GM19468 (cell line): ENCODE measurements around the gene SOWAHA.

Experiments used
- ATAC-seq: cut with Tn5 transposase; IDR thresholded peaks from one replicate; pipeline ENCODE4 v1.9.1; 2021; ENCODE audit warnings: mild to moderate bottlenecking, moderate library complexity, moderate number of reproducible peaks; ENCODE audit not compliant: unreplicated experiment; ENCODE audit errors: extremely low read depth

Gene SOWAHA

DNA sequence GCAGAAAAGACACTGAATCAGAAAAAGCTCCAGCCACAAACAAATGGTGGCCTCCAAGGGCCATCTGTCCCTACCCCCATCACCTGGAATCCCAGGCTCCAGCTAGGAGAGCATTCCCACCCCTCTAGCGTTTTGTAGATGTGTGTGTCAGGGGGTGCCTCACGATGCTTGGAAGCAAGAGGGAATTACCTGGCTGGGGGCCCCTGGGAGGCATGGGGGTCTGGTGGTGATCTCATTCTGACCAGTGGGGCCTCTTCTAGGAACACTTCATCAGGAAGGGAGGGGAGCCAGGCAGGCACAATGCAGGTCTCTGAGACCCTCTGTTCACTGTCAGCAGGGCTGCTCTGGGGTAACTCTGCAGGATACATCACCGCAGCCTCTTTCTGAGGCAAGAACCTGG, 11.3 kb downstream of the SOWAHA start:
- no peak for ATAC-seq

DNA sequence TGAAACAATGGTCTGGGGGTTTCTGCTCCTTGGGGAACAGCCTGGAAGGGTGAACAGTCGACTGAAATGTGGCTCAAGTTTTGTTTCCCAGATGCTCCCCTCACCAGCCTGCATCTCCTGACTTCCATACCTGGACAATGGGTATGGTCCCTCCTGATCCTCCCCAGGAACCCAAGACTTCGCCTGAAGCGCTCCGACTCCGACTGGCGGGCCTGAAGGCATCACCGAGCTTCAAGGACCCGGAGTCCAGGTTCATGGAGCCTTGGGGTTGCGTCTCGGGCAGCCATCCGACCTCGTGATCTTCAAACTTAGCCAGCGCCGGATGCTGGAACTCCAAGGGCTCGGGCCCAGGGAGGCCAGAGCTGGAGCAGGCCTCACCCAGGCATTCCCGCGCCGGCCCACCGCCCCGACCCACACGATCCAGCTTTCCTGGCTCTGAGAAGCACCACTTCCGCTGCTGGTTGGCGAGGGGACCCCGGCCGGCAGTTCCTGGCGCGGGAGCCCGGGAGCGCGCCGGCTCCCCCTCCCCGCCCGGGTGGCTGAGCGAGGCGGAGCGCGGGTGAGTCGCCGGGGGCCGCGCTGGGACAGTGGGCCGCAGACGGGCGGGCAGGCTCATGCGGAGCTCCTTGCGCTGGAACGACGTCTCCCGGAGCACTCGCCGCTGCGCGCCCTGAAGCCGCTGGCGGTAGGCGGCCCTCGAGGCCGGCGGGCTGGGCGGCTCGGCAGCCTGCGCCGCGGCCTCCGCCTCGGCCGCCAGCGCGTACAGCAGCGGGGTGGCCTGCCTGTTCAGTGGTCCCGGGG, 12.1 kb downstream of the SOWAHA start:
- ATAC-seq, result no peak

DNA sequence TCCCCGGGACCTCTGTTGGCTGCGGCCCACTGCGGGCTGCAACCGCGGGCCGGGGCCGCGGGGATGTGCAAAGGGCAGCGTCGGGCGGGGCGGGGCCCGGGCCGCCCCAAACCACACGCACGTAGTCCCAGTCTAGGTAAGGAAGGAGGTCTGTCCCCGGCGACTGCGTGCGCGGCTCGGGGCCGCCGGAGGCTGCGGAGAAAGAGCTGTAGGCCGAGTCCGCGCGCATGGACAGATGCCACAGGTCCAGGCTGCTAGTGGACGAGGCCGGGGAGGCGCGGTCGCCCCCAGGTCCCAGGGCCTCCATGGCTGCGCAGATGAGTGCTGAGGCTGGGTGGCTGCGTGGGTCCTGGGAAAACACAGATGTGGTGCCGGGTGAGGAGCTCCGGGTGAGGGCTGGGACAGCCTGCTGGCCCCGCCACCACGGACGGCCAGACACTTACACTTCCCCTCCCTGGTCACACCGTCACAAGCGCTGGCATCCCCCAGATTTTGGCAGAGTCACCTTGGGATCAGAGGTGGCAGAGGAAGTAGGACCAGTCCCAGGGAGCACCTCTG, 12.8 kb downstream of the SOWAHA start:
- ATAC-seq, result no peak

DNA sequence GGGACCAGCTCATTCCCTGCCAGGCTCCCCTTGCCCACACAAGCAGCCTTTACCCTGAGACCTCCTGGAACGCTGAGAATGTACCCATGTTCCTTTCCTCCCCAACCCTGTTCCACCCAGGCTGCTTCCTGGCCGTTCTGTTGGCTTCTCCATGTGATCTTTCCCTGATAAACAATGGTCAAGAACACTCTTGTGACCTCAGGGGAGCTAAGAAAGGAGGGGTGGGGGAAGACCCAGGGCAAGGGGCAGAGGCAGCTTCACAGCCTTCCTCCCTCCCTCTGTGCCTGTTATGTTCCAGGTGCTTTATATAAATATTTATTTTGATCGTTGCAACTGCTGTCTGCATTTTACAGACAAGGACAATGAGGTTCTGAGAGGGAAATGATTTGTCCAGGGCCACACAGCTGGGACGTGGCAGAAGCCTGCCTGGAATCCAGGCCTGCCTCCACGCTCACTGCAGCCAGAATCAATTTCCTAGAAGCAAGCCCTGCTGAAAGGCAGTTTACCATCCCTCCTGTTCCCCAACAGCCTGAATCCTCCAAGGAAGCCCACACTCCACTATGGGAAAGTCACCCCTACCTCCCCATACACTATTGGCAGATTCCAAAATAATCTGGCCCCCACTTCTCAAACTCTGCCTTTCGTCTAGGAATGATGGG, 13.5 kb downstream of the SOWAHA start:
- ATAC-seq, result no peak

DNA sequence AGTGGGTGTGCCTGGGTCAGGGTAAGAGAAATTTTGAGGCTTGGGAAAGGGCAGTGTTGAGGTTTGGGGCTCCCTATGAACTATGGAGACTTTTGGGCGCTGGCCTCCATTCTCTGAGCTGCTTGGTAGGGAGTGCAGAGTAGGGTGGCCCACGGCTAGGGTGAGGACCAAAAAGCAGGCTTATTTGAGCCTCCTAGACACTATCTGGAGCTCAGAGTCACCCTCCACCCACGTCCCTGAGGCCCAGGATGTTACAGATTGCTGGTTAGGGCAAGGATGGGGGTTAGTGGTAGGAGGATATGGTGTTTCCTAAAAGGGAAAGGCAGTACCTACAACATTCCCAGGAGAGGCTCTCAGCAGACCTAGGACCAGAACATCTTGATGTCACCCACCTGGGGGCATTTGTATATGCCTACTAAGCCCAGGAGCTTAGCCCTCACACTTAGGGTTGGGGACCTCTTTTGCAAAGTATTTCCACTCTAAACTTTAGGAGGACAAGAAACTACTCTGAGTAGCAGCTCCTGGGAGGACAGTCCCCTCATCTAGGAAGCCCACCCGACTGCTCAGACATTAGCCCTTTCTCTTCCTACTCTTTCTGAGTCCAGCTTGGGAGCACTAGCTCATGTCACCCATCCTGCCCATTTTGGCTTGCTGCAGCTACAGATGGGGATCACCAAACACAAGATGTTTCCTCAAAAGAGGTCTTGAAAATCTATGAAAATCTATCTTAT, 15.0 kb downstream of the SOWAHA start:
- no peak for ATAC-seq

DNA sequence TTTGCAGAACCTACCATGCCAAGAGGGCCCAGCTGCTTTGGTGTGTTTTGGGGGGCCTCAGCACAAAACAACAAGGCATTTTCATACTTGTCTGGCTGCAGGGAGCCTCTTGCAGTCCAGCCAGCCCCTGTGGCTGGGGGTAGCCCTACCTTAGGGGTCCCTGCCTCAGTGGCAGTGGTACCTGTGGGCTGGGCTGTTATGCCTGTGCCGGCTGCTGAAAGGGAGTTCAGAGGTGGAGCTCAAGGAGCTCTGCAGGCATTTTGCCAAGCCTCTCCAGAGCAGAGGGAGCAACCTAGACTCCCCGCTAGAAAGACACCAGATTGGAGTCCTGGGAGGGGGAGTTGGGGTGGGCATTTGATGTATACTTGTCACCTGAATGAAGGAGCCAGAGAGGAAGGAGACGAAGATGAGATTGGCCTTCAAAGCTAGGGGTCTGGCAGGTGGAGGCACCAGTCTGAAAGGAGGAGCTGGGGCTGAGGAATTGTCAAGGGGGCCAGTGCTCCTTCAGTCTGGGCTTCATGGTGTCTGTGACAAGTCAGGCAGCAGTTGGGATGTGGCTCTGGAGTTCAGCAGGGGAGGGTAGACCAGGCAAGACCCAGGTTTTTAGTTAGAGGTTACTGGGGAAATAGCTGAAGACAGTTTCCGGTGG, 15.9 kb downstream of the SOWAHA start:
- ATAC-seq, result no peak

DNA sequence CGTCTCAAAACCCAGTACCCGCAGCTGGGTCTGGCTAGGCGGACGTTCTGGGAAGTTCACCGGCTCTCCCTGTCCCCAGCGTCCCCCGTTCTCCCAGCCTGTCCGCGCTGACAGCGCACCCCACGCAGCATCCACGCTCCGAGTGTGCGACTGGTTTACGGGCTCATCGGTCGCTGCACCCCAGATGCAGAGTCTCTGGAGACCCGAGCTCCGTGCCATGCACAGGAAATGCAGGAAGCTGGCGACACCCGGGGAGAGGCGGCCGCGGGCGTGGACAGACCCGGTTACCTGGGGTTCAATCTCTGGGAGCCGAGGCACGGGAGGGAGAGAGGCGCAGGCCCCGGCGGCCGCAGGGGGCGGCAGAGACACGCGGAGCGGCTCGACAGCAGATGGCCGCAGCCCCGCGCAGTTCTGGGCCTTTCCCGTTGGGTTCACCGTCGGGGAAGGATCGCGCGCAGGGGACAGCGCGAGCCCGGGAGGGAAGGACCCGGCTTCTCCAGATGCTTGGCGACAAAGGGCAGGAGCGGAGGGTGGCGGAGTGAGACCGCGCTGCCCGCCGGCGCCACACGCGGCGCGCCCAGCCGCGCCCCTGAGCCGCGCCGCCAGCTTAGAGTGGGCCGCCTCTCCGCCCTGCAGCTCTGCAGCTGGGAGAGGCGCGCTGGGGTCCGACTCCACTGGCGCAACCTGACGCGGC, 16.8 kb downstream of the SOWAHA start:
- ATAC-seq, result peak; percentile 71

DNA sequence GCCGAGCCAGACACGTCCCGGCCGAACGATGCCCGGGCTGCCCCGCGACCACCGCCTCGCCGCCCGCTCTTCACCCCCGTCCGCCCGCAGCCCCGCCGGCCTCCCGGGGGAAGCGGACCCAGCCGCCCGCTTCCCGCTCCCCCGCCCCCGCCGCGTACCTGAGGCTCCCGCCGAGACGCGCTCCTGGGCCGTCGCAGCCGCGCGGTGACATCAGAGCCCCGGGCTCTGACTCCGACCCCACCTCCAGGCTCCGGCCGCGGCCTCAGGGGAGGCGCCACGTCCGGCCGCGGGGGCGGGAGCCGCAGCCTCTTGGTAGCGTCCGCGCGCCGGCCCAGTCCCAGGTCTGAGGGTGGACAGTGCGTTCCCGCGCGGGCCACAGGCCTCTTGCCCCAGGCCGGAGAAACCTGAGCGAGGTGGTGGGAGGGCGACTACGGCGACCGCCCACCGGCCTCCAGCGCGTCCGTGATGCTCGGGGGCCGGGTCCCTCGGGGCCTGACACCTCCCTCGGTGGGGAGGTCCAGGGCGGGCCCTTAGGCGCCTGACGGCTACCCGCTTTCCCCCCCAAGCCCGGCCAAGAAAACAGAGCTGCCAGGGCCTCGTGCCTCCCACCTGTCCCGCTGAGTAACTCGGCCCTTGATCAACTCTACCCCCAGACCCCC, 17.5 kb downstream of the SOWAHA start, which contains the start of gene SHROOM1:
Gene SHROOM1, minus strand, starts transcription at position 212 of the 659 bp plus-strand sequence. CDS start 4,507 bp downstream, outside the sequence.
- no peak for ATAC-seq

DNA sequence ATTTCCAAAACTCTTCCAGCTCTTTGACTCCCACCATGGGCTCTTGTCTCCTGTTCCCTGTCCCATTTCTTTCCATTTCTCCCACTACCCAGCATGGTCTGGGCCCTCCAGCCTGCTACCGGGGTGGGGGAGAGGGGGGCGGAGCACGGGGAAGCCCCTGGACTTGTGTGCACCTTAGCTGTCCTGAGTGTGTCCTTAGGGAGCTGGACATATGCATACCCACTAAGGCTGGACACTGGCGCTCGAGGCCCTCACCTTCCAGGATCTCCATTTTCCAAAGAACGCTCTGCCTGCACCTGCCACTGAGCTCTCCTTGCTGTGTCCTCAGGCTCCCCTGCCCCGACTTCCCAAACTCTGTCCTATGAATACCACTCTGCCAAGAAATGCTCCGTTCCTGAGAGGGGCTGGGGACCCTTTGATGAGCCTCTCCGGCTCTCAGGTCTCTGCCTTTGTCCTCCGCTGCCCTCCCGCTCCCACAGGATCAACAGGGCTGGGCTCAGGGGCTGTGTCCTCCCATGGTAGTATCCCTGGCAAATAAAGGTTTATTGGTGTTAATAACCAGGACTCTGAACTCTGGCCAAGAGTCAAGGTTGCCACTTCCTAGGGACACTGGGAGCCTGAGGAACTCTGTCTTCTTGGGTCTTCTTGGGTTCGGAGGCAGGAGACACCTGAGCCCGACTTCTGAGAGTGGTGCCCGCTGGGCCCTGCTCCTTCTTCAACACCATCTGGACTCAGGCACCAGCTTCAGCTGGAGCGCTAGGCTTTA, 18.2 kb downstream of the SOWAHA start:
- ATAC-seq, result no peak

DNA sequence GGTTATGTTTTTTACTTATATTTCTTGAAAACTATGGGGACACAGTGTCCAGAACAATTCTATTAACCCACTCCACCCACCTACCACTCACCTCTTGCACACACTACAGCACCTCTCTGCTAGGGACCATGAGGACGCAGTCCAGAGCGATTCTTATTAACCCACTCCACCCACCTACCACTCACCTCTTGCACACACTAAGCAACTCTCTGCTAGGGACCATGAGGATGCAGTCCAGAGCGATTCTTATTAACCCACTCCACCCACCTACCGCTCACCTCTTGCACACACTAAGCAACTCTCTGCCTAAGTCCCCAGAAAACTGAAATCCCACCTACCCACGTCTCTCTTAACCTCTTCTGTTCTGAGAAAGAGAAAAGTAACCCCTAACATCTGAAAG, 19.5 kb downstream of the SOWAHA start:
- ATAC-seq, result no peak

DNA sequence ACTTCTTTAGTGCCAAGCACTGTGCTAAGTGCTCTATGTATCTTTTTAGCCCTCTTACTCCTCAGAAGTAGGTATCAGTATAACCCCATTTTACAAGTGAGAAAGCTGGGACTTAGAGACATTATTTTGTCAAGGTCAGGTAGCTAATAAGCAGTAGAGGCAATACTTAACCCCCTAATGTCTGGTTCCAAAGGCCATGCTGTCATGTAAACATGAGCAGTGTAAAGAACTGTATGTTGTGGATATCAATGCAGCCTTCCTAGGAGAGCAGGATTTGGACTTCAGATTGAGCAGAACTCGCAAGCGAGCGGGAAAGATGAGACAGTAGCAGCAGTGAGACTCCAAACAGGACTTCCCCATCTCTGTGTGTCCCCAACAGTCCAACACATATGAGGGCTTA, 21.0 kb downstream of the SOWAHA start:
- ATAC-seq, result no peak

DNA sequence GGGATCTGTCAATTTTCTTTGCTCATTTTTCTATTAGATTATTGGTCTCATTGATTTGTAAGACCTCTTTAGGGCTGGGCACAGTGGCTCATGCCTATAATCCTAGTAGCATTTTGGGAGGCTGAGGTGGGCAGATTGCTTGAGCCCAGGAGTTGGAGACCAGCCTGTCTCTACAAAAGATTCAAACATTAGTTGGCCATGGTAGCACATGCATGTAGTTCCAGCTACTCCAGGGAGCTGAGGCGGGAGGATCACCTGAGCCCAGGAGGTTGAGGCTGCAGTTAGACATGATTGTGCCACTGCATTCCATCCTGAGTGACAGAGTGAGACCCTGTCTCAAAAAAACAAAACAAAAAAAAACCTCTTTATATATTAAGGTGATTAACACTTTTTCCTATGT, 23.8 kb downstream of the SOWAHA start:
- no peak for ATAC-seq

DNA sequence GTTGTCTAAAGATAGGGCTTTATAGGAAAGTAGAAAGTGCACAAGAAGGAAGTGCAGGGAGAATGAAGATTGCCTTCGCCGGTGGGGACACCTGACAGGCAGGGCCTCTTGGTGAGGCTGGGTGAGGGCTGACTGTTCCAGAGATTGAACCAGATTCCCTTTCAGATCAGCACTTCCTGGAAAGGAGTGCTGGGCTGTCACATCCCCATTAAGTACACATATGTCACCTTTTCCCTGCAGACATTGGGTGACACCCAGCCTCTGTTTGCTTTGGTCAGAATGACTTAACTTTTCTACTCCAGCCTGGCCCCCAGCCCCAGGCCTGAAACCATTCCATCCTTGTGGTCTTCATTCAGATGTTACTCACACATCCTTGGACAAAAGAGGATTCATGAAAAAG, 24.8 kb downstream of the SOWAHA start:
- no peak for ATAC-seq

DNA sequence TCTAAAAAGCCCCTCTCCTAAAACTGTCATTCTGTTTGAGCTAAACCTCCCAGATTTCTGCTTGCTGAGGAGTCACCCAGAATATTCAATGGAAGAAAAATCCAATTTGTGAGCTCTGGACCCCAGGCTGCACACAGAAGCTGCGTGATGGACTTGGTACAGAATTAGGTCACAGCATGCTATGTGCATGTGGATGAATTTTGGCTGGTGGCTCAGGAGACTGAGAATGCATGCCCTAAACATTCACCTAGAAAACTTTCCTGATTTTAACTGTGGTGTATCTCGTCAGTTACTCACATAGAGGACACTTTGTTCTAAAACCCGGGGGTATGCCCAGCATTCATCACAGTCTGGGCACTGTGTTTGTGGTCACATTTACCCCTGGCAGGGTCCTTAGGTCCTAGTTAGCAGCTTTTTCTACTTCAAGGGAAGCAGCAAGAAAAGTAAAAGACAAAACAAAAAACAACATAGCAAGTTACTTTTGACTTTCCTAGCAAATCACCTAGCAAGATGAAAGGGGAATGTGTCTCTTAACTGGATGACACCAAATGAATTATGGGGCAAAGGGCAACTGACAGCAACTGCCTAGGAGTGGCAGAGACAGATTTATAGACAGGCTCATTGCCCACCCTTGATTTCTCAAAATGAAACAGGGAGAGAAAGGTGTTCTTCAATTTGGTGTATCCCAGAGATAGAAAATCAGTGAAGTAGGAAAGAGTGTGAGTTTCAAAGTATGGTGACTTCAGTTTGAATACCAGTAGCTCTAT, 25.6 kb downstream of the SOWAHA start:
- ATAC-seq, result no peak

DNA sequence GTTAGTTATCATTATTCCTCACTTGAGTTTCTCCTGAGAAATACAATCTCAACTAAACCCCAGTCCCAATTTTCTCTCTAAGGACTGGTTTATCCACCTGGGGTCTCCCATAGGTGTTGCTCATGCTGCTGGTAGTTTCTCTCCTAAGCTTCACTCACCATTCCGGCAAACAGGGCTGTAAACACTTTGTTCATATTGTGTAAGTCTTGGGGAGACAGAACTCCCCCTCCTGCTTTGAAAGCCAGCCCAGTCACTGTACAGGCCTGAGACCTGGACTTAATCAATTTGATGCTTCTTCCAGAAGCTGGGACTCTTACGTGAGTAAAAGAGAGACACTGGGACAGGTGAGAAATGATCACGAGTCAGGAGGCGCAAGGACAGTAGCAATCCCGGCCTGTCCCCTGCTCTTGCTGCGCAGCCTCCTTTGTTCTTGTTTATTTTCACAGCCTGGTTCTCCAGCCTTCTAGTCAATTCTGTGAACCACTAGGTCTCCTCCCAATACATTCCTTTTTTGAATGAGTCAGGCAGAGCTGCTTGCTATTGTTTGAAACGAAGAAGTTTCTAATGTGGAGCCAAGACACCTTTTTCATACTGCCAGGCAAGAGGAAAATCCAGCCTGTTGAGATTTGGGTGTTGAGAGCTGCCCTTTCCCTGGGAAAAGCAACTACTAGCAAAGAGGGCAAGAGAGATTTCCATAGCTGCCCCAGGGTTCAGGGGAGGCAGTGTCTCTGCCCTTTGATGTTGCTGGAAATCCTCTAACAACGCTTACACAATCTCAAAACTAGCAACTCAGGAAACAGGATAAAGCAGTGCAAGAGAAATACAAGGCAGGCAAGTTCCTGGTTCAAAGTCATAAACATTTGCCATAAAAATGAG, 26.6 kb downstream of the SOWAHA start:
- ATAC-seq, result no peak

DNA sequence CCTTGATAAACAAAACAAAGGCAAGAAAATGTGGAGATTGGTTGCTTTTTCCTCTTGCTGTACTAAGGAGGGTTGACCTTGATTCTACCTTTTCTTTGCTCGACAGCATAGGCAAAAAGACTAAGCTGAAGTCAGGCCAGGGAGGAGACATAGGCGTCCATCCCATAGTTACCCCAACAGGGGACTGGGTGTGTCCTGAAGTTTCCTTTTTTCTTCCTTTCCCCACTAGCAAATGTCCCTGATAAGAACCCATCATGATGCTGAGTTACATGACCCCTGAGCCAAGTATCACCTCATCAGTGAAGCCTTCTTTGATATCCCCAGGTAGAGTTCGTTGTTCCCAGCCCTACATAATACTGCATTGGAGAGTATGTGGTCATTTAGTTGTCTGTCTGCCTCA, 27.2 kb downstream of the SOWAHA start:
- ATAC-seq, result no peak

DNA sequence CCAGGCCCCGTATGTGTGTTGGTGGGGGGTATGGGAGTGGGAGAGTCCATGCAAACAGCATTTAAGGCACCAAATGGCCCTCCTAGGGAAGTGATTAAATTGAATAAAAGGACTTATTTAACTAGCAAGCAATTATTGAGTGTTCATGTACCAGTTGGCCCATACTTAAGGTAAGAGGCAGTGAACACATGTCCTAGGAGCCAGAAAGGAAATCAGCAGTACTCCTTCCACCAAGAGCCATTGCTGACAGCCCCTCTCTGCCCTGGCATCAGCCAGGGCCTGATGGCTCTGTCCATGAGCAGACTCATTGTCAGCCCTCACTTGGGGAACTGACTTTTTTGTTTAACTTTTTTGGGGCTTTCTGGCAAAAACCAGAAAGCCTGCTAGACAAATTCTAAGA, 27.8 kb downstream of the SOWAHA start:
- ATAC-seq, result no peak
